Activated CD4-positive, CD25-positive, alpha-beta regulatory T cell treated with anti-CD3 and anti-CD28 coated beads, Interleukin-2, amount 50 U/mL, for 72 hours (primary cell): ENCODE results near the gene LRBA.
"Not testable (repeated sequence)": the region's sequence is repeated elsewhere in the genome, so short reads cannot be mapped to it uniquely, and the experiment has no call there.

Experiments
- DNase-seq: peaks from one replicate; pipeline ENCODE4 v3.0.0; 2021

LRBA gene

DNA sequence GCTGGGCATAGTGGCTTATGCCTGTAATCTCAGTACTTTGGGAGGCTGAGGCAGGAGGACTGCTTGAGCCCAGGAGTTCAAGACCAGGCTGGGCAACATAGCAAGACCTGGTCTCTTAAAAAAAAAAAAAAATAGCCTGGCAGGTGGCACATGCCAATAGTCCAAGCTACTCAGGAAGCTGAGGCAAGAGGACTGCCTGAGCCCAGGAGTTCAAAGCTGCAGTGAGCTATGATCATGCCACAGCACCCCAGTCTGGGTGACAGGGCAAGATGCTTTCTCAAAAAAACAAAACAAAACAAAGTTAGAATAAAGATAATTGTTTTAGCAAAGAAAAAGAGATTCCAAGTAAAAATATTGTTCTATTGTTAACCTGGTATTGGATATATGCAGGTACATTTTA, 75.0 kb downstream of the LRBA start:
- no peak for DNase-seq

GRCh38 chr4:150939530-150939929, 75.6 kb downstream of the LRBA start:
- no peak for DNase-seq

DNA sequence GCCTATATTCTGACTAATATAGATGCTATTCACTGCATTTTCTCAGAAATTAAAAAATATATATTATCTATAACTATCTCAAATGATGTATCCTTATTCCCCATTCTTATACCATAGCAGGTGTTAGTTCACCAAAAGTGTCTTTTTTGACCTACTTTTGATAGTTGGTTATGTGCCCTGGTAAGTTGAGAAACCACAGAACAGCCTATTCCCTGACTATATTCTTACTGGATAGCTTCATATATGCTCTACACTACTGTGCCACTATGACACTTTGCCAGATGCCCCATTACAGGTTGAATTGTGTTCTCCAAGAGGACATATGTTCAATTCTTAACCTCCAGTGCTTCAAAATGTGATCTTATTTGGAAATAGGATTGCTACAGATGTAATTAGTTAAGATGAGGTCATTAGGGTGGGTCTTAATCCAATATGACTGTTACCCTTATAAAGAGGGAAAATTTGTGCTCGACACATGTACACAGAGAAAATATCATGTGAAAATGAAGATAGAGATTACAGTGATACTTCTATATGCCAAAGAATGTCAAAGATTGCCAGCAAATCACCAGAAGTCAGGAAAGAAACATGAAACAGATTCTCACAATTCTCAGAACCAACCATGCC, 76.1 kb downstream of the LRBA start:
- DNase-seq = no peak

DNA sequence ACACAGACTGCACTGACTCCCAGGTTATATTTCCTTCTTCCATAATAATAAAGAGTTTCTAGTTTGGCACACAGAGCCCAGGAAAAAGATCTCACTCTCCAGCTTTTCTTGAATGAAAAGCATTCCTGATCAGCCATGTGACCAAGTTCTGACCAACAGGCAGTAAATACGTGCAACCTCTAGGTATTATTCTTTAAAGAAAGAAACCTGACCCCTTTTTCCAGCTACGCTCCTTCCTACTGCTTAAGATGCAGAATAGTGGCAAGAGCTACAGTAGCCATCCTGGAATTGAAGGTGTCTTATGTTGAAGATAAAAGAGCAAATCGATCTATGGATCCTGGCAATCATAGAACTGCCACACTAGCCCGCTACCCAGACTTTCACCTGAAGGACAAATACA, 76.7 kb downstream of the LRBA start:
- no peak for DNase-seq

- no peak for DNase-seq
Observed at GRCh38 chr4:150934022-150934421, 81.1 kb downstream of the LRBA start.

DNA sequence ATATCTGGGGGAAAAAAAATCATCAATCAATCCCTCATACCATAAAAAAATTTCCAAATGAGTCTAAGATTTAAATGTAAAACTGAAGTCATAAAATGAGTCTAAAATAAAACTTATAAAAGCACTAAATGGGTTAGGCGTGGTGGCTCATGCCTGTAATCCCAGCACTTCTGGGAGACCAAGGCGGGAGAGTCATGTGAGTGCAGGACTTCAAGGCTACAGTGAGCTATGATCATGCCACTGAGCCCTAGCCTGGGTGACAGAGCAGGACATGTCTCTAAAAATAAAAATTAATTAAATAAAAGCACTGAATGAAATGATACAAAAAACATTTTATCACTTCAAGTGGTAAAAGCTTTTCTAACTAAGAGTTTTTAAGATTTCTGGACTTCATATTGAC, 83.3 kb downstream of the LRBA start:
- no peak for DNase-seq

DNA sequence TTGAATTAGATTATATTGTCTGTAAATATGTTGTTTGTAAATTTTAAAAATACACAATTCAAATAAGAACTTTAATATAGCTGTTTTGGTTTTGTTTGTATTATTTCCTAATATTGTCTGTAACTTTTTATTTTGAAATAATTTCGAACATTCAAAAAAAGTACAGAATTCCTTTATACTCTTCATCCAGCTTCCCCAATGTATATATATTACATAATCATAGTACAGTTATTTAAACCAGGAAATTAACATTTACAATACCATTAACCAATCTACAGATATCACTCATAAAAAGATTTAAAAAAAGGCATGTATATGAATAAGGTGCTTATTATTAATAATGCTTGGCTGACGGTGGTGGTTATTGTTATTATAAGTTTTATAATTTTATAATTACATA, 84.1 kb downstream of the LRBA start:
- no peak for DNase-seq

GRCh38 chr4:150923945-150924344, 91.1 kb downstream of the LRBA start:
- DNase-seq = no peak

DNA sequence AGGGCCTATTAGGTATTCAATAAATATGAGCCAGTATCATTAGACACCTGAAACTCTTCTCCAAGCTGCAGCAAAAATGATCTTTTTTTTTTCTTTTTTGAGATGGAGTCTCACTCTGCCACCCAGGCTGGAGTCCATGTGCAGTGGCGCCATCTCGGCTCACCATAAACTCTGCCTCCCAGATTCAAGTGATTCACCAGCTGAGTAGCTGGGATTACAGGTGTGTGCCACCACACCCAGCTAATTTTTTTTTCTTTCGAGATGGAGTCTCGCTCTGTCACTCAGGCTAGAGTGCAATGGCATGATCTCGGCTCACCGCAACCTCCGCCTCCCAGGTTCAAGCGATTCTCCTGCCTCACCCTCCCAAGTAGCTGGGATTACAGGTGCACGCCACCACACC, 93.6 kb downstream of the LRBA start:
- not testable (repeated sequence) for DNase-seq

GRCh38 chr4:150918562-150918961, 96.5 kb downstream of the LRBA start:
- not testable (repeated sequence) for DNase-seq

DNA sequence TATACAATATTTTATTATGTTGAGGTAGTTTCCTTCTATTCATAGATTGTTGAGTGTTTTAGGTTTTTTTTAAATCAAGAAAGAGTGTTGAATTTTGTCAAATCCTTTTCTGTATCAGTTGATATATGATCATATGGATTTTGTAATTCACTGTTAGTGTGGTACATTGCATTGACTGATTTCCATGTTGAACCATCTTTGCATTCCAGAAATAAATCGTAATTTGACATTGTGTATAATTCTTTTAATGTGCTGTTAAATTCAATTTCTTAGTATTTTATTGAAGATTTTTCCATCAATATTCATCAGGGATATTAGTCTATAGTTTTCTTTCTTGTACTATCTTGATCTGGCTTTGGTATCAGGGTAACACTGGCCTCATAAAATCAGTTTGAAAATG, 103.8 kb downstream of the LRBA start:
- DNase-seq = no peak

GRCh38 chr4:150909116-150909515, 106.0 kb downstream of the LRBA start:
- no peak for DNase-seq

DNA sequence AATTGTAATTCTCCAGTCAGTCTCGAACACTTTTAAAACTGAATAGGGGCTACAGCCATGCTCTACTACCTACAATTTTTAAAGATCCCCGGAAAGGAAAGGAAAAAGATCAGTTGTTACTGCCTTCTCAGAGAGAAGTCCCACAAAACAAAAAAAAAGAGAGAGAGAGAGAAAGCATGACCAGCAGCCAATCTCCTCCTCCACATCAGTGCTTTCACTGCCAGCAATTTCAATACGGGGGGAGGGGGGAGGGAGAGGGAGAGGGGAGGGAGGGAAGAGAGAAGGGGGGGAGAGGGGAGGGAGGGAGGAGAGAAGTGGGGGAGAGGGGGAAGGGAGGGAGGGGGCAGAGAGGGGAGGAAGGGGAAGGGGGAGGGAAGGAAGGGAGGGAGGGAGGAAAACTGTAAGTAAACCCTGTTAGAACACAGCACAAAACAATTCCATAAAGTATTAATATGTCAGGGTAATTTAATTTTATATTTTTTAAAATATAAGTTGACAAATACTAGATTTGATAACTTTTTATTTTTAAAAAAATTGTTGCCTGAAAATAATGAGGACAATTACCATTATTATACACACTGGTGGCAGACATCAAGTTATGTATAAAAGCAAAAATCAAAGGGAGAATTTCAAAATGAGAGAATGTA, 108.0 kb downstream of the LRBA start:
- DNase-seq = no peak

DNA sequence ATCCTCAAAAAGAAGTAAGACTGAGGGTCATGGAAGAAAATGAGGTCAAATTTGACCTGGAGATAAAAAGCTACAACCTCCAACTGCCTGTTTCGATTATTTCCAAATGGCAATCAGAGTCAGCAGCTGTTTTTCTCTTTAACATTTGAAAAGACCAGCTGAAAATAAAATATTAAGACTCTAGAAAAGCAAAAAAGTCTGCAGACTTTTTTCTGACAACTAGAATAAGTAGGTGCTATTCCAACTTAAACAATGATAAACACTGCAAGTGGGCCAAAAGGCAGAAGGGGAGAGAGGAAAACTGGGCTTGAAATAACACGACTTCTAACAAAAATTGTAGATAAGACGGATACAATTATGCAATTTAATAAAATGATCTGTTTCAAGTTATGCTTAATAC, 110.4 kb downstream of the LRBA start:
- DNase-seq = no peak

- DNase-seq = no peak
Observed at GRCh38 chr4:150903603-150904002, 111.5 kb downstream of the LRBA start.

- no peak for DNase-seq
Observed at GRCh38 chr4:150896497-150896896, 118.6 kb downstream of the LRBA start.

DNA sequence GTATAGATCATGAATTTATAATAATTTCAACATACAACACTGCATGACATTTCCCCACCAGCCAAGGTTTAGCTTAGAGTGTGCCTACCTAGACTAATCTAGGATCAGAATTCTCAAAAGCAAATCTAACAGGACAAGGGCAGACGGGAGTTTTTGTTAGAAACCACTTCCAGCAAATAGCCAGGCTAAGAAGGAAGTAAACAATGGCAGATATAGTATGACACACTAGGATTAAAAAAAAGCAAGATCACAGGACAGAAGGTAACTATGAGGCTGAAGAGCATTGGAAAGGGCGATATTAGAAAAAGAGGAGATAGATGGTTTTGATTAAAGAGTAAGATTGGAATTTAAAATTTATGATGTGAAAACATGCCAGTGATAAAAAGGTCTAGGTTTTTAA, 124.8 kb downstream of the LRBA start:
- DNase-seq = no peak

DNA sequence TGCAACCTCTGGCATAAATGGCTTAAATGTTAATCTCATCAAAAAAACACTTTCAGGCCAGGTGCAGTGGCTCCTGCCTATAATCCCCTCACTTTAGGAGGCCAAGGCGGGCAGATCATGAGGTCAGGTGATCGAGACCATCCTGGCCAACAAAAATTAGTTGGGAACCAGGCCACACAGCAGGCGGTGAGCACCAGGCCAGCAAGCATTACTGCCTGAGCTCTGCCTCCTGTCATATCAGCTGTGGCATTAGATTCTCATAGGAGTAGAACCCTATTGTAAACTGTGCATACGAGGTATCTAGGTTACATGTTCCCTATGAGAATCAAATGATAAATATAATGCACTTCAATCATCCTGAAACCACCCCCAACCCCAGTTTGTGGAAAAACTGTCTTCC, 125.8 kb downstream of the LRBA start:
- no peak for DNase-seq

- no peak for DNase-seq
Observed at GRCh38 chr4:150888625-150889024, 126.5 kb downstream of the LRBA start.

GRCh38 chr4:150888217-150888616, 126.9 kb downstream of the LRBA start:
- no peak for DNase-seq

DNA sequence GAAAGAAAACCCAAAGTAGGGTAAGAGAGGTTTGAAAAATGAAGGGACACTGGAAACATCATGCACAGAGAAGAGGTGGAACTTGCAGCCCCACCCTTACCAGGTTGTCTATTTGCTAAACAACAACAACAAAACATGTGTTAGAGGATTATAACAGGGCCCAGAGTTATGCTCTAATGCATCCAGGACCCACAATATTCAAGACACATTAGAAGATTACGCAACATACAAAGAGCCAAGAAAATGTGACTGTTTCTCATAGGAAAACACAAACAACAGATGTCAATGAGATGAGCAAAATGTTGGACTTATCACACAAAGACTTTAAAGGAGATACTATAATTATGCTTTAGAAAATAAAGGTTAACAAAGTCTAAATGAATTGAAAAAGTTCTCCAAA, 128.5 kb downstream of the LRBA start:
- no peak for DNase-seq

DNA sequence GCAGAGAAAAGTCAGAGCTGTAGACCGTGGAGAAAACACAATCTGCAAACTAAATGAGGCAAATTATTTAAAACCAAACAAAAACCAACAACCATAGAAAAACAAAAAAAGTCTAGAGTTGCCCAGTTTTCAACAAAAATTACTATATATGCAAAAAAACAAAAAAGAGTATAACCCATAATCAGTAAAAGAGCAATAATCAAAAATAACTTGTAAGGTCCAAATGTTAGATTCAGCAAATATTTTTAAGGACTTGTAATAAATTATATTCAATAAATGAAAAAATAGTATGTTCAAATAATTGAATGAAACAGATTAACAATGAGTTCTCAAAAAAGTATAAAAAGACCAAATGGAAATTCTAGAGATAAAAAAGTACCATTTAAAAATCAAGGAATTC, 130.5 kb downstream of the LRBA start:
- no peak for DNase-seq

GRCh38 chr4:150875367-150875766, 139.7 kb downstream of the LRBA start:
- no peak for DNase-seq

GRCh38 chr4:150874338-150875226, 140.5 kb downstream of the LRBA start:
- DNase-seq = no peak
